ENCODE measurements around the gene RICTOR.
"Not testable (repeated sequence)": the region's sequence is repeated elsewhere in the genome, so short reads cannot be mapped to it uniquely, and the experiment has no call there.

The RICTOR gene

DNA sequence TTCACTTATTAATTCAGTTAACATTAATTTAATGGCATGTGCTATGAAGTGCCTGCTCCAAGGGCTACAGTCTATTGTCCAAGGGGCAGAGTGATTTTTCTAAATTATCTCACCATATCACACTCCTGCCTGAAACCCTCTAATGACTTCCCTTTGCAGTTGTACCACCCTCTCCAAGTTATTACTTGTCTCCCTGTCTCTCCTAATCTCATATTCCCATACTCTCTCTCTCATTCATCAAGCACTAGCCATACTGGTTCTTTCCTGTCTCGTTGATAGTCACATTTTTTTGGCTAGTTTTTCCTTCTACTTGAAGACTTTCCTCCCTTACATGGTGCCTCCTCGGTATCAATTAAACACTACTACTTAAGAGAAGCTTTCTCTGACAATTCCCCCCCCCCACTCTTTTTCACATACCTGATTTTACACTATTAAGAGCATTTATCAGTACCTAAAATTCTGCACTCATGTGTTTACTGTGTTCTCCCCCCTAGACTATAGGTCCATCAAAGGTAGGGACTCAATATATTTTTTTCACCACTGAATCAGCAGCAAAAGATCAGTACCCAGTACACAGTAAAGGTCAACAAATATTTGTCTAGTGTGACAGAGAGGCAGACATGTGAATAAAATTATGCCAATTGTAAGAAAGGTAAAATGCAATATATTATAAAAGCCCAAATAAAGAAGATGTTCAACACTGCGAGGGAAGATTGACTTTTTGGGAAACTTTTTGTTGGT lies 19.0 kb downstream of the RICTOR start:
- no peaks in the 10 kb centered on the region for H3K27me3 ChIP-seq (ENCODE audit: control insufficient read depth, insufficient read depth, low read length)
- H3K27ac ChIP-seq (ENCODE audit: low read depth, low read length) = no peak overlapping the region
- H3K4me1 ChIP-seq (ENCODE audit: control insufficient read depth, insufficient read depth, low read length) = peaks cover 8% of the 10 kb centered on the region; the same call in 1 of the 2 replicates
- H3K4me3 ChIP-seq (ENCODE audit: low read depth, low read length) = no peak overlapping the region
- no peak overlapping the region for H3K9ac ChIP-seq (ENCODE audit: low read depth, low read length)
- H3K36me3 ChIP-seq (ENCODE audit: control insufficient read depth, insufficient read depth, low read length) = no peaks in the 10 kb centered on the region
- H3K9me3 ChIP-seq (ENCODE audit: control insufficient read depth, insufficient read depth, low read length) = no peaks in the 10 kb centered on the region

GRCh38 chr5:39053189-39053588 lies 21.0 kb downstream of the RICTOR start:
- Histone ChIP-seq H3K36me3 (ENCODE audit: control insufficient read depth, insufficient read depth, low read length) (no peaks in the 10 kb centered on the region), H3K9ac (ENCODE audit: low read depth, low read length) (no peak overlapping the region), H3K27me3 (ENCODE audit: control insufficient read depth, insufficient read depth, low read length) (no peaks in the 10 kb centered on the region)

GRCh38 chr5:39052141-39052540 lies 22.1 kb downstream of the RICTOR start:
- Histone ChIP-seq H3K36me3 (ENCODE audit: control insufficient read depth, insufficient read depth, low read length) (0 out of 2 replicates have a peak, but pooled peaks cover 2% of the 10 kb centered on the region), H3K27ac (ENCODE audit: low read depth, low read length) (no peak overlapping the region), H3K4me3 (ENCODE audit: low read depth, low read length) (no peak overlapping the region), H3K9me3 (ENCODE audit: control insufficient read depth, insufficient read depth, low read length) (peaks cover 6% of the 10 kb centered on the region; the same call in 1 of the 2 replicates), H3K9ac (ENCODE audit: low read depth, low read length) (no peak overlapping the region), H3K4me1 (ENCODE audit: control insufficient read depth, insufficient read depth, low read length) (peaks cover 12% of the 10 kb centered on the region; the same call in 1 of the 2 replicates), H3K27me3 (ENCODE audit: control insufficient read depth, insufficient read depth, low read length) (no peaks in the 10 kb centered on the region)

More at GRCh38 chr5:39053189-39053588, 21.0 kb downstream of the RICTOR start:
- Histone ChIP-seq H3K27ac (ENCODE audit: low read depth, low read length) (no peak overlapping the region), H3K9me3 (ENCODE audit: control insufficient read depth, insufficient read depth, low read length) (no peaks in the 10 kb centered on the region), H3K4me3 (ENCODE audit: low read depth, low read length) (no peak overlapping the region), H3K4me1 (ENCODE audit: control insufficient read depth, insufficient read depth, low read length) (peaks cover 12% of the 10 kb centered on the region; the same call in 1 of the 2 replicates)

GRCh38 chr5:39049315-39049714 lies 24.9 kb downstream of the RICTOR start:
- 0 out of 2 replicates have a peak, but pooled peaks cover 3% of the 10 kb centered on the region for H3K36me3 ChIP-seq (ENCODE audit: control insufficient read depth, insufficient read depth, low read length)
- peaks cover 9% of the 10 kb centered on the region; the same call in 1 of the 2 replicates for H3K4me1 ChIP-seq (ENCODE audit: control insufficient read depth, insufficient read depth, low read length)
- H3K4me3 ChIP-seq (ENCODE audit: low read depth, low read length) = no peak overlapping the region
- no peak overlapping the region for H3K9ac ChIP-seq (ENCODE audit: low read depth, low read length)
- H3K9me3 ChIP-seq (ENCODE audit: control insufficient read depth, insufficient read depth, low read length) = peaks cover 9% of the 10 kb centered on the region; the same call in 1 of the 2 replicates
- H3K27ac ChIP-seq (ENCODE audit: low read depth, low read length) = no peak overlapping the region
- no peaks in the 10 kb centered on the region for H3K27me3 ChIP-seq (ENCODE audit: control insufficient read depth, insufficient read depth, low read length)

DNA sequence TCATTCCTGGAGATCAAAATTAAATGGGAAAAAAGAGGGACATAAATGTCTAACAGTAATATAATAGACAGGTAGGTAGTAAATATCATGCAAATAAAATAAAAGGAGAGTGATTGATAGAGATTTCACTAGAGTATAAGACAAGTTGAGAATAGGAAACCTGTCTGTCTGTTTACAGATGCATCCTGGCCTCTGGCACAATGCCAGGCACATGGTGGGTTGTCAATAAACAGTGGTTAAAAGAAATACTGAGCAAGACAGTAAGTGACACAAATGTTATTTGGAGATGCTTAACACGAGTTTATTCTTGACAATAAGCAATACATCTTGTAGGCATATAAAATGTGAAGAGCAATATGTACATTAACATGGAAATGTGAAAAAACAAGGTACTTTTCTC lies 33.3 kb downstream of the RICTOR start:
- Histone ChIP-seq H3K9ac (ENCODE audit: low read depth, low read length) (no peak overlapping the region), H3K27me3 (ENCODE audit: control insufficient read depth, insufficient read depth, low read length) (no peaks in the 10 kb centered on the region), H3K4me3 (ENCODE audit: low read depth, low read length) (no peak overlapping the region), H3K9me3 (ENCODE audit: control insufficient read depth, insufficient read depth, low read length) (no peaks in the 10 kb centered on the region), H3K36me3 (ENCODE audit: control insufficient read depth, insufficient read depth, low read length) (no peaks in the 10 kb centered on the region), H3K4me1 (ENCODE audit: control insufficient read depth, insufficient read depth, low read length) (no peaks in the 10 kb centered on the region), H3K27ac (ENCODE audit: low read depth, low read length) (no peak overlapping the region)

- not testable (repeated sequence) for H3K4me1 ChIP-seq (ENCODE audit: control insufficient read depth, insufficient read depth, low read length); H3K9me3 ChIP-seq (ENCODE audit: control insufficient read depth, insufficient read depth, low read length); H3K27ac ChIP-seq (ENCODE audit: low read depth, low read length); H3K36me3 ChIP-seq (ENCODE audit: control insufficient read depth, insufficient read depth, low read length); H3K27me3 ChIP-seq (ENCODE audit: control insufficient read depth, insufficient read depth, low read length); H3K4me3 ChIP-seq (ENCODE audit: low read depth, low read length); H3K9ac ChIP-seq (ENCODE audit: low read depth, low read length)
Measured at GRCh38 chr5:39034493-39034892, 39.7 kb downstream of the RICTOR start.

- Histone ChIP-seq H3K27me3 (ENCODE audit: control insufficient read depth, insufficient read depth, low read length) (no peaks in the 10 kb centered on the region), H3K27ac (ENCODE audit: low read depth, low read length) (no peak overlapping the region), H3K4me1 (ENCODE audit: control insufficient read depth, insufficient read depth, low read length) (no peaks in the 10 kb centered on the region), H3K9ac (ENCODE audit: low read depth, low read length) (no peak overlapping the region), H3K4me3 (ENCODE audit: low read depth, low read length) (no peak overlapping the region), H3K9me3 (ENCODE audit: control insufficient read depth, insufficient read depth, low read length) (peaks cover 16% of the 10 kb centered on the region), H3K36me3 (ENCODE audit: control insufficient read depth, insufficient read depth, low read length) (peaks cover 6% of the 10 kb centered on the region; the same call in 1 of the 2 replicates)
Measured at GRCh38 chr5:39031041-39031440, 43.2 kb downstream of the RICTOR start.

- no peaks in the 10 kb centered on the region for H3K27me3 ChIP-seq (ENCODE audit: control insufficient read depth, insufficient read depth, low read length)
- peaks cover 14% of the 10 kb centered on the region; the same call in 1 of the 2 replicates for H3K9me3 ChIP-seq (ENCODE audit: control insufficient read depth, insufficient read depth, low read length)
- H3K4me1 ChIP-seq (ENCODE audit: control insufficient read depth, insufficient read depth, low read length) = peaks cover 45% of the 10 kb centered on the region
- H3K36me3 ChIP-seq (ENCODE audit: control insufficient read depth, insufficient read depth, low read length) = peaks cover 6% of the 10 kb centered on the region; the same call in 1 of the 2 replicates
- H3K27ac ChIP-seq (ENCODE audit: low read depth, low read length) = no peak overlapping the region
- no peak overlapping the region for H3K4me3 ChIP-seq (ENCODE audit: low read depth, low read length)
- H3K9ac ChIP-seq (ENCODE audit: low read depth, low read length) = no peak overlapping the region
Measured at GRCh38 chr5:39025456-39025855, 48.7 kb downstream of the RICTOR start.

- Histone ChIP-seq H3K36me3 (ENCODE audit: control insufficient read depth, insufficient read depth, low read length) (peaks cover 6% of the 10 kb centered on the region; the same call in 1 of the 2 replicates), H3K4me1 (ENCODE audit: control insufficient read depth, insufficient read depth, low read length) (peaks cover 45% of the 10 kb centered on the region)
Measured at GRCh38 chr5:39024884-39025283, 49.3 kb downstream of the RICTOR start.

GRCh38 chr5:39024005-39024404 lies 50.2 kb downstream of the RICTOR start:
- H3K27me3 ChIP-seq (ENCODE audit: control insufficient read depth, insufficient read depth, low read length) = no peaks in the 10 kb centered on the region
- H3K27ac ChIP-seq (ENCODE audit: low read depth, low read length) = no peak overlapping the region
- peaks cover 6% of the 10 kb centered on the region; the same call in 1 of the 2 replicates for H3K36me3 ChIP-seq (ENCODE audit: control insufficient read depth, insufficient read depth, low read length)
- no peak overlapping the region for H3K9ac ChIP-seq (ENCODE audit: low read depth, low read length)
- peaks cover 11% of the 10 kb centered on the region; the same call in 1 of the 2 replicates for H3K9me3 ChIP-seq (ENCODE audit: control insufficient read depth, insufficient read depth, low read length)
- H3K4me1 ChIP-seq (ENCODE audit: control insufficient read depth, insufficient read depth, low read length) = peaks cover 45% of the 10 kb centered on the region
- no peak overlapping the region for H3K4me3 ChIP-seq (ENCODE audit: low read depth, low read length)

More at GRCh38 chr5:39024884-39025283, 49.3 kb downstream of the RICTOR start:
- H3K27me3 ChIP-seq (ENCODE audit: control insufficient read depth, insufficient read depth, low read length) = no peaks in the 10 kb centered on the region
- H3K27ac ChIP-seq (ENCODE audit: low read depth, low read length) = no peak overlapping the region
- no peak overlapping the region for H3K9ac ChIP-seq (ENCODE audit: low read depth, low read length)
- no peak overlapping the region for H3K4me3 ChIP-seq (ENCODE audit: low read depth, low read length)
- peaks cover 14% of the 10 kb centered on the region; the same call in 1 of the 2 replicates for H3K9me3 ChIP-seq (ENCODE audit: control insufficient read depth, insufficient read depth, low read length)

DNA sequence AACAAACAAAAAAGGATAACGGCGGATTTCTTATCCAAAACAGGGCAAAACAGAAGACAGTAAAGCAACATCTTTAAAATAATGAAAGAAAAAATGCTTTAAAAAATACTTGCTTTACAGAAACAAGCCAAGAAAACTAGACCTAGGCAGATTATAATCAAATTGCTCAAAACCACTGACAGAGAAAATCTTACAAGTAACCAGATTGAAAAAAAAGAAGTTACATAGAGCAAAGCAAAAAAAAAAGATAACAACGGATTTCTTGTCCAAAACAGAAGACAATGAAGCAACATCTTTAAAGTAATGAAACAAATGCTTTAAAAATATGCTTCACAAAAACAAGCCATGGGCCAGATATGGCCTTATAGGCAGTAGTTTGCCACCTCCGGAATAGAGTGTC lies 51.1 kb downstream of the RICTOR start:
- peaks cover 45% of the 10 kb centered on the region for H3K4me1 ChIP-seq (ENCODE audit: control insufficient read depth, insufficient read depth, low read length)
- H3K27me3 ChIP-seq (ENCODE audit: control insufficient read depth, insufficient read depth, low read length) = no peaks in the 10 kb centered on the region
- H3K9ac ChIP-seq (ENCODE audit: low read depth, low read length) = no peak overlapping the region
- no peak overlapping the region for H3K4me3 ChIP-seq (ENCODE audit: low read depth, low read length)
- H3K9me3 ChIP-seq (ENCODE audit: control insufficient read depth, insufficient read depth, low read length) = 0 out of 2 replicates have a peak, but pooled peaks cover 4% of the 10 kb centered on the region
- H3K27ac ChIP-seq (ENCODE audit: low read depth, low read length) = no peak overlapping the region
- 0 out of 2 replicates have a peak, but pooled peaks cover 7% of the 10 kb centered on the region for H3K36me3 ChIP-seq (ENCODE audit: control insufficient read depth, insufficient read depth, low read length)
